KOPT-K1 (cell line): ENCODE data around the gene IFNA5.

Source experiments
- H3K27ac ChIP-seq: fragments of 200-600 bp; sonication (generic); 2 replicates; pipeline ENCODE4 v1.5.1; 2016; ENCODE audit warnings: antibody characterized with exemption, mild to moderate bottlenecking, low read depth, low read length; ENCODE audit not compliant: poor library complexity, severe bottlenecking
- H3K36me3 ChIP-seq: fragments of 200-600 bp; sonication (generic); 2 replicates; pipeline ENCODE4 v1.5.1; 2017; ENCODE audit warnings: antibody characterized with exemption, mild to moderate bottlenecking, low read length, moderate library complexity; ENCODE audit not compliant: insufficient read depth
- H3K9me3 ChIP-seq: fragments of 200-600 bp; sonication (generic); 2 replicates; pipeline ENCODE4 v1.5.1; 2017; ENCODE audit warnings: antibody characterized with exemption, low read length, mild to moderate bottlenecking; ENCODE audit not compliant: insufficient read depth, poor library complexity, severe bottlenecking

The IFNA5 gene

DNA sequence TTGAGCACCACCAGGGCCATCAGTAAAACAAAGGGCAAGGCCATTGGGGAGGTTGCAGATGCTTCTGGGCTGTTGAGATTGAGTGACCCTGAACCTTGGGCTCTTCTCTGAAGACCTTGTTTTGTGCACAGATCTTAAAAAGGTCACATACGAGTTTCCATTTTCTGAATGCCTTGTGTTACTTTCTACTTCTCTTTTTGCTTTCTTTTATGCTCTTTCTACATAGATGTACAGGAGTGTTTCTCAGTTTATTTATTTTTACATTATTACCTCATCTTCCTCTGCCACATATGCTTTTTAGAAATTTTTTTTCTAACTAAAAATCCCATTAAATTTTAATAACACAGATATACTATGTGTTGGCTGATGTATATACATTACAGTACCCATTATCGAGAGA lies at the start of gene IFNA5:
Gene IFNA5, minus strand, starts transcription at position 101 of the 400 bp plus-strand sequence. Its CDS starts 57 bp downstream, at position 44.
- H3K27ac ChIP-seq, result no peak within 1 kb of the TSS
- H3K36me3 ChIP-seq, result no peaks in the 10 kb centered on the region
- H3K9me3 ChIP-seq, result no peaks in the 10 kb centered on the region

DNA sequence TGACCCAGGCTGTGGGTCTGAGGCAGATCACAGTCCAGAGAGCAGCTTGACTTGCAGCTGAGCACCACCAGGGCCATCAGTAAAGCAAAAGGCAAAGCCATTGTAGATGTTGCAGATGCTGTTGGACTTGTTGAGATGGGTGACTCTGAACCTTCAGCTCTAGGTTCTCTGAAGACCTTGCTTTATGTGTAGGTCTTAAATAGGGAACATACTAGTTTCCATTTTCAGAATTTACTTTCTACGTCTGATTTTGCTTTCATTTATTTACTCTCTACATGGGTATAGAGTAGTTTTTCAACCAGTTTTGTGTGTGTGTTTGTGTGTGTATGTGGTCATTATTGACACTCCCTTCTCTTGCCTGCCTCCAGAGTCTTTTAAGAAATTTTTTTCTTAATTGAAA lies 45.7 kb upstream of the IFNA5 start, which contains the start of gene IFNA6:
Gene IFNA6, minus strand, starts transcription at position 101 of the 400 bp plus-strand sequence. Its CDS starts 0 bp downstream, at position 101.
- no peak within 1 kb of the TSS for H3K27ac ChIP-seq
- H3K9me3 ChIP-seq, result peaks cover 10% of the 10 kb centered on the region
- no peaks in the 10 kb centered on the region for H3K36me3 ChIP-seq

- H3K36me3 ChIP-seq, result no peaks in the 10 kb centered on the region
- H3K27ac ChIP-seq, result no peak overlapping the region
- peaks cover 9% of the 10 kb centered on the region for H3K9me3 ChIP-seq
Observed at GRCh38 chr9:21348430-21348970, 43.4 kb upstream of the IFNA5 start.

DNA sequence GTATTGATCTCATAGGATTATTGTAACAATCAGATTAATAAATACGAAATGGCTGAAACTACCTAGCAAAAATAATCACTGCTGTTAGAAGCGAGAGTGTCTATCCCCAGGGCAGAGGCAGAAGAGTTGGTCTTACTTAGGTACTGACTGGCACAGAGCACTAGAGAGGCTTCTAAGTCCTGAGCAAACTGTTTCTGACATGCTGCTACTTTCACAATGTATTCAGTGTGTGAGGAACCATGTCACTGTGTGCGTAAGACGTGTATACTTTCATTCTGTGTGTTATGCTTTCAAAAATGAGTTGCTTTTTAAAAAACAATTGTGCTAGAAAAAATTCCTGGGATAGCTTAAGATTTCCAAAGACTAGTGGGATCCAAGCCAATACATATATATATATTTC lies 35.6 kb upstream of the IFNA5 start:
- Histone ChIP-seq H3K27ac (no peak overlapping the region), H3K36me3 (no peaks in the 10 kb centered on the region), H3K9me3 (peaks cover 8% of the 10 kb centered on the region)

- no peak overlapping the region for H3K27ac ChIP-seq
- peaks cover 25% of the 10 kb centered on the region for H3K36me3 ChIP-seq
- no peaks in the 10 kb centered on the region for H3K9me3 ChIP-seq
Observed at GRCh38 chr9:21336457-21336856, 31.3 kb upstream of the IFNA5 start.

GRCh38 chr9:21334701-21335632 lies 29.9 kb upstream of the IFNA5 start, which contains the start of gene KLHL9:
KLHL9 (minus strand) TSS chr9:21335404; CDS start chr9:21334859, 545 bp downstream.
- no peaks in the 10 kb centered on the region for H3K9me3 ChIP-seq
- peak within 1 kb of the TSS; percentile 92 for H3K27ac ChIP-seq
- peaks cover 40% of the 10 kb centered on the region for H3K36me3 ChIP-seq

DNA sequence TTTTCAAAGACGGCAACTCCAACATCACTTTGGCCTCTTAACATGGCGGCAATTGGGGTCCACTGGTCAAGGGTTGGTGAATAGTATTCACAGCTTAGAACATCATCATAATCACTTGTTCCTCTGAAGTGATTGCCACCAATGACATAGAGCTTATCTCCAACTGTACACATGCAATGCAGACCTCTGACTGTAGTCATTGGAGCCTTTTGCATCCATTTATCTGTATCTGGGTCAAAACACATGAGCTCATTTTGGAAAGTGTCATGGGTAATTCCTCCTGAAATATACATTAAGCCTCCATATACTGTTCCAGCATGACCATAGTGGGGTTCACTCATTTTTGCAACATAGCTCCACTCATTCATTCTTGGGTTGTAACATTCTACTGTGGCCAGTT lies 28.1 kb upstream of the IFNA5 start:
- Histone ChIP-seq H3K27ac (no peak overlapping the region), H3K36me3 (peaks cover 48% of the 10 kb centered on the region), H3K9me3 (no peaks in the 10 kb centered on the region)

DNA sequence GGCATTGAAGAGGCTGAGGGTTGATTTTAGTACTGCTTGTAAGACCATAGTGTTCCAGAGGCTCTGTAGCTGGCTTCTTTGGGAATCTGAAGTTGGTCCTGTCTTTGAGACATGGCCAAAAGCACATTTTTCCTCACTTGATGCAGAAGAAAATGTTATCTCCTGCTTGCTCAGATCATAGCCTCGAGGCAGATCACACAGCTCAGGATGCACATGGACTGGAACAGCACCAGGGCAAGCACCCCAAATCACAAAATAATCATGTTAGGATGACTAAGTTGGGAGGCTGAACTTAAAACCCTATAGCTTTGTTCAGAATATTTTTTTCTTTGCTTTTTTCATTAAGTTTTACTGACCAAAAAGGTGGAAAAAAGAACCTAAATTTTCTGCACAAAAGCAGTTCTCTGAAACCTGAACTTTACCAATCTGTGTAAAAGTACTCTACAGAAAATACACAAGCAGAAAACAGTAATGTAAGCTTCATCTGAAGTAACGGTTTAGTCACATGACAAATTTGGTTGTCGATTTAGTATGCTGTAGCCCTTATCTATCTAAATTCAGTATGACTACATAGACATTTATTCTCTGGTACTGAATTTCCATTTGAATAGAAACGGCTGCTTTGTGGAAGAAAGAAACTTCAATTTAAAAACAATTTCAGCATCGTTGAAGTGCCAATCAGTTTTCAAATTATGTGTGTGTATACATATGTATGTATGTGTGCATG lies 26.7 kb upstream of the IFNA5 start:
- Histone ChIP-seq H3K27ac (no peak overlapping the region), H3K36me3 (peaks cover 48% of the 10 kb centered on the region), H3K9me3 (no peaks in the 10 kb centered on the region)

DNA sequence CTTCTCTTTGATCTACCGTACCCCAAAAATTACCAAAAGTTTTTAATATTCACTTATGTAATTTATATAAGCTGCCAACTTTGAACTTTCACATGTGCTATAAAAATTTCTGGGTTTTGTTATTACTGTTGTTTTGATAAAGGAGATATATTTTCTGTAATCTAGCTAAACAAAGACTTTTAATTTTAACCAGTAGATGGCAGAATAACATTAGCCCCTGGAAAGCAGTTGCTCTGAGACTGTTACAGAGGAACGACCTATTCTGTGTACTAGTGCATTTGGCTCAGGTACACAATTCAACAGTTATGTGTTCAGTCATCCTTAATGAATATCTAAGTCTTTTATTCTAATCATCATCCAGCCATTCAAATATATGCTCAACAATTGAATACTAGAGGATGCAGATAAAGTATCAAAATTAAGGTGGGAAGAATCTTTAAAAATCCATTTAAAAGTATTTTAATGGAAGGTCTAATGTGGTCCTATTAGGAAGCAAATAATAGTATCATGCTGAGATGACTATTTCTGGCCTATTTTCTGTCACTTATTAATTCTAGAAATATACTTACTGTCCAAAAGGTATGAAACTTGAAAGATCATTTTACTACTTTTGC lies 21.5 kb upstream of the IFNA5 start:
- H3K36me3 ChIP-seq, result peaks cover 66% of the 10 kb centered on the region
- no peak overlapping the region for H3K27ac ChIP-seq
- no peaks in the 10 kb centered on the region for H3K9me3 ChIP-seq

DNA sequence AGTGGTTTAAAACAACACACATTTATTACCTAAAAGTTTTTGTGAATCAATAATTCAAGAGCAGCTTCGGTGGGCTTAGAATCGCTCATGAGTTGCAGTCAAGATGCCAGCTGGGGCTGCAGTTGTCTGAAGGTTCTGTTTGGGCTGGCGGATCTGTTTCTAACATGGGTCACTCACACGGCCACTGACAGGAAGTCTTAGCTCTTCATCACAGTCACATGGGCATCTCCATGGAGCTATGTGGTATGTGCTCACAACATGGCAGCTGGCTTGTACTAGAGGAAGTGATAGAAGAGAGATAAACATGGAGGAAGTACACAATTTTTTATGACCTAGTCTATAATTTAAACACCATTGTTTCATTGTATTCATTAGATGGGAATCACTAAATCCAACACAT lies 18.9 kb upstream of the IFNA5 start:
- H3K9me3 ChIP-seq, result no peaks in the 10 kb centered on the region
- peaks cover 51% of the 10 kb centered on the region for H3K36me3 ChIP-seq

GRCh38 chr9:21322911-21323461 lies 17.9 kb upstream of the IFNA5 start:
- Histone ChIP-seq H3K27ac (no peak overlapping the region), H3K36me3 (peaks cover 48% of the 10 kb centered on the region), H3K9me3 (no peaks in the 10 kb centered on the region)

More for the DNA sequence above, 18.9 kb upstream of the IFNA5 start:
- no peak overlapping the region for H3K27ac ChIP-seq

- Histone ChIP-seq H3K36me3 (peaks cover 43% of the 10 kb centered on the region), H3K9me3 (no peaks in the 10 kb centered on the region), H3K27ac (no peak overlapping the region)
Observed at GRCh38 chr9:21320465-21320864, 15.4 kb upstream of the IFNA5 start.

- Histone ChIP-seq H3K9me3 (no peaks in the 10 kb centered on the region), H3K36me3 (peaks cover 23% of the 10 kb centered on the region), H3K27ac (no peak overlapping the region)
Observed at GRCh38 chr9:21317956-21318923, 13.1 kb upstream of the IFNA5 start.
